Dermis lymphatic vessel endothelial cell (primary cell): ENCODE measurements around the gene GYPB. TPM values are rescaled to one million over a fixed set of nuclear protein-coding genes. Genes with fewer than 3 reads are reported as not detected.

Experiments
- total RNA-seq: library from RNA; depleted of rRNA; stranded (reverse); fragments of >200 nt; gene quantifications from 2 replicates; pipeline ENCODE4 v1.2.1, GENCODE V29; 2014

Gene GYPB
- not detected in 2 replicates for total RNA-seq

GRCh38 chr4:144019277-144019676, at the start of gene GYPB:
GYPB (minus strand) TSS chr4:144019380; CDS start chr4:144019287, 93 bp downstream.

Other genes starting within 250 kb of the GYPB start
- gene GYPE, start 113.8 kb downstream of the GYPB start, total RNA-seq, result 0.11 TPM in 1 of 2 replicates, not detected in the other
- gene GYPA, start 121.3 kb upstream of the GYPB start, total RNA-seq, result not detected in 2 replicates